LHCN-M2 (cell line): ENCODE measurements around the gene RER1. TPM values are rescaled to one million over a fixed set of nuclear protein-coding genes. Genes with fewer than 3 reads are reported as not detected.

Source experiments
- DNase-seq: peaks from one replicate; pipeline ENCODE4 v3.0.0-alpha.2; 2012; ENCODE audit warnings: low read depth
- polyA plus RNA-seq: library from polyadenylated mRNA; unstranded; fragments of >200 nt; gene quantifications from one replicate; pipeline ENCODE4 v1.2.1, GENCODE V29; 2012; ENCODE audit warnings: missing spikeins
- total RNA-seq: library from RNA; depleted of rRNA; stranded (reverse); fragments of >200 nt; gene quantifications from 2 replicates; pipeline ENCODE4 v1.2.3, GENCODE V29; 2014; rRNA removed

Gene RER1, protein sequence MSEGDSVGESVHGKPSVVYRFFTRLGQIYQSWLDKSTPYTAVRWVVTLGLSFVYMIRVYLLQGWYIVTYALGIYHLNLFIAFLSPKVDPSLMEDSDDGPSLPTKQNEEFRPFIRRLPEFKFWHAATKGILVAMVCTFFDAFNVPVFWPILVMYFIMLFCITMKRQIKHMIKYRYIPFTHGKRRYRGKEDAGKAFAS
- total RNA-seq, result 97.2 and 104 TPM in 2 replicates
- polyA plus RNA-seq, result 189 TPM

DNA sequence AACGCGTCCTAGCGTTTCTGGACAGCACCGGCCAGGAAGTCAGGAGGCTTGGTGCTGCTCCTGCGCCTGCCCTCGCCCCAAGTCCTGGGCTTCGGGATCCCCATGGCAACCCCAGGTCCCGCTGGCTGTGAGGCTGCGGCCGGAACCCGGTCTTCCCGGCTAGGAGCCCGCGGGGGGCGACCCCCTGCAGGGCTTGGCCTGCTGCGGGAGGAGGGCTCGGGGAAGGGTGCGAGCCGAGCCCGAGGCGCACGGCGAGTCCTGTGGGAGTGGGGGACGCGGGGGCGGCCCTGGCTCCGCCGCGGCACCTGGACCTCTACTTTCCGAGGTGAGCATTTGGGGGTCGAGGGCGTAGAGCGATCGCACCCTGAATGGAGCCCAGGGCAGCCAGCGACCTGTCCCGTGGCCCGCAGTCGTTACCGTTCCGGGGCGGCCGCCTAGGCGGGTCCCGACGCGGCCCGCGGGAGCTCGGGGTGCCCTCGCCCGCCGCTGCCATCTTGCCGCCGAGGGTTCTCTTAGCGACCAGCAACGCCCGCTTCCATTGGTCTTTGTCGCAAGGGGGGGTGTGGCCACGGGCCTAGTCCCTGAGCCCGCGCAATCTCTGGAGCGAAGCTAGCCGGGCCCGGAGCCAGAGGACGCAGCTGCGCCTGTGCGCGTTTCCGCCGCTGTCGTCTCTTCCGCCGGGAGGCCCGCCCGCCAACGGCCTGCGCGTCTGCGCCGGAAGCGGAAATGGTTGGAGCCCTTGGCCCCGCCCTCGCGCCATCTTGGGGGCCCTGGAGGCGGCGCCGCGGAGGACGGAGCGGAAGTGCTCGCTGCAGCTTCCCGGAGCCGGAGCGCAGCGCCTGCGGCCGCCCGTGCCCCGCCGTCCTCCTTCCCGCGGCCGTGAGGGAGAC, at the start of gene RER1, which contains the start of gene MORN1:
TSS of gene RER1 (plus strand) at position 801 of the 890 bp plus-strand sequence. CDS start 3,950 bp downstream, outside the sequence.
TSS of gene MORN1 (minus strand) at position 514 of the 890 bp plus-strand sequence. CDS start at position 493, 21 bp downstream.
- DNase-seq, result peak; percentile 98

DNA sequence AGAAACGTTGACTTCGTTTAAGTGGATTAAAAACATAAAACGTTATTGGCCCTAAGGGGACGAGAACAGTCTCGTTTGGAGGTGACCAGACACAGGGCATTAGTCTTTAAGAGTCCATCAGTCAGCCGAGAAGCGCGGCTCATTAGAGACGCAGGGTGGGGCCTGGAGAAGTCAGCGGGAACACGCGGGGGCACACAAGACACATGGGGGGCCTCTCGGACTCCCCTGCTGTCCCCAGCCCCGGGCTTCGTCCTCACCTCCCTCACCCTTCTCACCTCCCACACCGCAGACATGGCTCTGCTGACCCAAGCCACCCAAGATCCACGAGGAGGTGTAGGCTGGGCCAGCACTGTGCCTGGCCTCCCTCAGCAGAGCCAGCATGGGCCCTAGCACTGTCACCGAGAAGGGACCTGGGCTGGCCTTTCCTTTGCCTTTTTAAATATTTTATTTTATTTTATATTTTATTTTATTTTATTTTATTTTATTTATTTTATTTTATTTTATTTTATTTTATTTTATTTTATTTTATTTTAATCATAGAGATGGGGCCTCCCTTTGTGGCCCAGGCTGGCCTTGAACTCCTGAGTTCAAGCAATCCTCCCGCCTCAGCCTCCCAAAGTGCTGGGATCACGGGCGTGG, 49.1 kb upstream of the RER1 start:
- no peak for DNase-seq

DNA sequence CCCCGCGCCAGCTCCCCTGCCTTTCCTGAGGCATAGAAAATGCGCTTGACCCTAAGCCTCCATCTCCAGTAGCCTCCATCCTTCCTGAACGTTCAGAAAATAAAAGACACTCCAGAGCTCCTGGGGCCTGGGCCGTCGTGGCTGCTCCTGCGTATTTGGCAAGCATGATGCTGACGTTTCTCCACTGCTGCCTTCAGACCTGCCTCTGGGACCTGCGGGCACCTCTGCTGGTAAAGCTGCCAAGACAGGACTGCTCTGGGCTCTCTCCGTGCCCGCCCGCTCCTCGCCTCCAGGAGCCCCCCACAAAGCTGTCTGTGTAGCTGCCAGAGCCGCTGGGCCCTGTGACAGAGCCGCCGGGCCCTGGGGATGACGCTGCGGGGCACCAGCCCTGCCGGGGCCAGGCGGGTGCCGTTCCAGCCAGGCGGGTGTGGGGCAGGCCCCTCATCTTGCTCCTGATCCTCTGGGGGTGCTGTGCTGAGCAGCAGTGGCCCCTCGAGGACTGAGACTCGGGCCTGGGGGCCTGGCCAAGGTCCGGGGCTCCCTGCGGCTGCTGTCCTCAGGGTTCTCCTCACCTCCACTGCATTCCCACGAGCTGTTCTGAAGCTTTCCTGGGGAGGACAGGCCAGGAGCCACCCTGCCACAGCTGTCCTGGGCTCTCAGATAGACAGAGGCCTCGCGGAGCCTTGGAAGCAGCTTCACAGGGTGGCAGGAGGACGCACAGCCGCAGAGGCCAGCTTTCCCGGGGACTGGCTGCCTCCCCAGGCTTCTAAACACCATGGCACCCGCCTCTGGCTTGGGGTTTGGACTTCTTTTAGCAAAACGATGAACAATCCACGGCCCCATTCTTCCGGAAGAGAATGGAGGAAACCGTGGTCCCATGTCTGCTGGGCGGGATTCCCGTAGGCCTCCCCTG, 48.4 kb upstream of the RER1 start:
- DNase-seq, result no peak

DNA sequence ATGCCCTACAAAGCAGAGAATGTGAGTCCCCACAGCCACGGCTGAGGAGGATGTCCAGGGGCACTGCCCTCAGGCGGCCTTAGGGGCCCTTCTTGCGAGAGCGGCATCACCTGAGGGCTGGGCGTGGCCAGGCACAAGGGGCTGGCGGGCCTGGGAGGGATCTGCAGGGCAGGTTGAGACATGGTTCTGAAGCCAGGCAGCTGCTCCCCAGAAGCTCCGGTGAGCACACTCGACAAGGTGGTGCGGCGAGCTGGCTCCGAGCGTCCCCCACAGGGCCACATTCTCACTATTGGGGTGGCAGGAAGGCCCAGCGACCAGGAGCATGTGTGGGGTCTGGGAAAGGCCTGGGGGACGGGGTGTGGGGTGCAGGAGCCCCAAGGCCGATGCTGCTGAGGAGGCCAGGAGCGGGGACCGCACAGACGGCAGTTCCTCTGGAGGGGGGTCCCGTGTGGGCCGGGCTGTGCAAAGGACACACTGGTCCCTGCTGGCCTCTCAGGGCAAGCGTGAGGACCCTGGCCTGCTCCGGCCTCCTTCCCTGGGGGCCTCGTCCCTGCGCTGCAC, 47.4 kb upstream of the RER1 start:
- no peak for DNase-seq

DNA sequence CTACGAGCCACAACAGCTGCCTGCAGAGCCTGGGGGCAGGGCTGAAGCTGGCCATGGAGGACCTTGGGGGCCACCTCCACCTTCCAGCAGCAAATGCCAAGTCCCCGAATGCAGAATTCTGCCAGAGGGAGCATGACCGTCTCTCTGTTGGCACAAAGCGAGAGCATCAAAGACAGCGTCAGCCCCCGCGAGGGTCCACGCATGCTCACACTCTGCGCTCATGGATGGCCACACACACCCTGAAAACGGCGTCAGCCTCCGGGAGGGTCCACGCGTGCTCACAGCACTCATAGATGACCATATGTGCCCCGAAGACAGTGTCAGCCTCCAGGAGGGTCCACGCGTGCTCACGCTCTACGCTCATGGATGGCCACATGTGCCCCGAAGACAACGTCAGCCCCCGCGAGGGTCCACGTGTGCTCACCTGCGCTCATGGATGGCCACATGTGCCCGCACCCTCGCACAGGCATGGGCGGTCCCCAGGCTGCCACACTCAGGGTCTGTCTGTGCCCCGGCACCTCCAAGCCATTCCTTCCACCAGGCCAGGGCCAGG, 46.8 kb upstream of the RER1 start:
- no peak for DNase-seq

DNA sequence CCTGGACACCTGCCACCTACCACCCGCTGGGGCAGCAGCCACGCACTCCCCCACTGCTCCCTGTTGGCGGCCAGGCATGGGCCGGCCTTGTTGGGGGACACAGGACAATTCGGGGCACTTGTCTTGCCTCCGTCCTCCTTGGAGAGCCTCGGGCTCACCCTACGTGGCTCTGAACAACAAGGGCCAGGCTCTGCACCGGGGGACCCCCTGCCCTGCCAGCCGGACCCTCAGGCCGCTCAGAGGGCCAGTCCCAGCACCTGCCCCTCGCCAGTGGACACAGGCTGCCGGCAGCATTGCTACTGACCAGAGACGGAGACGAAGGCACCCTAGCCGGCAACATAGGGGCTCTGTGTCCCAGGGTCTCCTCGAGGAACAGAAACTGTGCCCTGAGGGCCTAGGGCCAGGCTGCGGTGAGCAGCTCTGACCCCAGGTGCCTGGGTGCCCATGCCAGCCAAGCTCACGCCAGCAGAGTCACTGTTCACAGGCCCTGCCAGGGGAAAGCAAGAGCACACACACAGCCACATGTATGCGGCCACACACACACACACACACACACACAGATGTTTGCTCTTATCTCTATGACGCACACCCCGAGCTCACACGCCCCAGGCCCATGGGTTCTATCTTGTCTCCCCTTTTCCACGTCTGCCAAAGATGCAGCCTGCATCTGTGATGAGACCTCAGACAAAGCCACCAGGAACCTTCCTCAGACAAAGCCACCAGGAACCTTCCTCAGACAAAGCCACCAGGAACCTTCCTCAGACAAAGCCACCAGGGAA, 46.2 kb upstream of the RER1 start:
- no peak for DNase-seq

DNA sequence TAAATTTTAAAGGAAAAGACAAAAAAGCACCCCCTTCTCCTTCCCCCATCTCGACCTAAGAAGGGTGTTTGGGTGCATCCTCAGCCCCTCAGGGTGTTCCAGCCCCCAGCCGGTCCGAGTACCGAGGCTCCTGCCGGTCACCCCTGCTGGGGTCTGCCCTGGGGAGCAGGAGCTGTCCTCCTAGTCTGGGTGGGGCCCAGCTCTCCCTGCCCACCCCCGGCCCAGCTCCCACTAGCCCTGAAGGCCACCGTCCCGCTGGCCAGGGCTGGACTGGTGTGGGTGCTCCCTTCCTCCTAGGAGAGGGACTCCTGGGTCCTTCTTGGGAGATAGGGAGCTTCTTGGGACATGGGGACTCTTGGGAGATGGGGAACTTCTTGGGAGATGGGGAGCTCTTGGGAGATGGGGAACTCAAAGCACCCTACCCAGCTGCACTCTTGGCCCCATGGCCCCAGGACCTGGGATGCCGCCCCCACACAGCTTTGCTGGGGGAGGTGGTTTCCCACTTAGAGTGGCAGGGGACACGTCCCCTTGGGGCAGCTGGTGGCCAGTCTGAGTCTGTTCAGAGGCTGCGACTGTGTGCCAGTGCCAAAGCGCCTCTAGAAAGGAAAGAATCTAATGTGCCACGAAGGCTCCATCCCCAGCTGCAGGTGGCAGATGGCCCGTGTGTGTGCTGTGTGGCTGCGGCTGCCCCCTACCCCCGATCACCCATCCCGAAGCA, 44.8 kb upstream of the RER1 start:
- no peak for DNase-seq

DNA sequence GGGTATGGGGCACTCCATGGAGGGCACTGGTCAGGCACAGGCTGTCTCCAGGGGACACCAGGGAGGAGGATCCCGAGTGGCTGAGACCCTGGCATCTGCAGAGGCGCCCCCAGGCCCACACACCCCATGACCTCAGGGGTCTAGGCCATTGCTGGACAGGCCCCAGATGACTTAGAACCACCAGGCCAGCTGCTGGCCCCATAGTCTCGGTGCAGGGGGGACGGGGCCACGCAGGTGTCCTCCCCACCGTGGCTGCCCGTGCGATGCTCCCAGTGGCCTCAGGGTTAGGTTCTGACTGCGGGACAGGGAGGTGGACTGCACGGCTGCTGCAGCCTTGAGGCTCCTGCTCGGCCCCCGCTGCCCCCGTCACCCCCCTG, 44.2 kb upstream of the RER1 start:
- DNase-seq, result no peak

DNA sequence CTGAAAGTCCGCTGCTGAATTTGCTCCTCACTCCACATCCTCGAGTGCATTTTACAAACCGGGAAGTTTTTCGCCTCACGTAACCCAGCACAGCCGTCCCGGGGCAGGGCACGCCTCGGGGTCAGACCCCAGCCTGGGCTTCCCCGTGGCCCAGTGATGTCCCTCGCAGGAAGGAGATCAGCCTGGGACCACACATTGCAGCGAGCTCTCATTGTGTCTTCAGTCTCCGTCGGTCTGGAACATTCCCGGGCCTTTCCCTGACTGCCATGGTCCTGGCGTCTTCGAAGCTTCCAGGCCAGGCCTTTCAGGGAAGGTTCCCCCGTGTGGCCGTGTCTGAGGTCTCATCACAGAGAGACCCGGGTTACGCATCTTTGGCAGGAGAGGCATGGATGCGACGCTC, 43.7 kb upstream of the RER1 start:
- no peak for DNase-seq

DNA sequence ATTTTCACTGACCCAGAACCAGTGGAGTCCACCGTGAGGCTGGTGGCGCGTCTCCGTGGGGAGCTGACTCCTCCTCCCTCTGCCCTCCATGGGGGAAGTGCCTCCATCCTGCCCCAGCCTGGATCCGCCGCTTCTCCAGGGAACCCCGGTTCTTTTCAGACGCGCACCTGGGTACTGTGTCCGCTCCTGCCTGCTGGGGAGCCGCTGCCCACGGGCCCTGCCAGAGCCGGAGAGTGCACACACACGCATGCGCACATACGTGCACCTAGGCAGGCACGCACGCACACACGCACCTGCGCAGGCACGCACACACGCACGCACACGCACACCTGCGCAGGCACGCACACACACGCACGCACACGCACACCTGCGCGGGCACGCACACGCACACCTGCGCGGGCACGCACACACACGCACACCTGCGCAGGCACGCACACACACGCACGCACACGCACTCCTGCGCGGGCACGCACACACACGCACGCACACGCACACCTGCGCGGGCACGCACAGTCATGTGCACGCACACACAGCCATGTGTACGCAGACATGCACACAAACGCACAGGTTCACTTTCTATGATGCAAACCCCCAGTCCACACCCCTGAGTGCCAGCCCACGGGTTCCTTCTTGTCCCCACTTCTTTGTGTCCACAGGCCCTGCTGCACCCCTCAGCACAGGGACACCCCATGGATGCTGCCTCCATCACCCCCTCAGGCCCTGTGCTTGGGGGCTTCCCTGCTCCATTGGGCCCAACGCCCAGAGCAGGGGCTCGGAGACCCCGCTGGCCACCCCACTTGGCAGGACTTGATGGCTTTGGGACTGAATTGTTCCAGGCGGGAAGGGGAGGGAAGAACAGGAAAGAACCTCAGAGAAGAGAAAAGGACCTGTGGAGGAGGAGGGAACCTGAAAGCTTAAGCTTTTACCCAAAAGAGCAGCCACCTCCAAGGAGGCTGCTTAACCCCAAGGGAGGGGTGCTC, 43.0 kb upstream of the RER1 start:
- no peak for DNase-seq

DNA sequence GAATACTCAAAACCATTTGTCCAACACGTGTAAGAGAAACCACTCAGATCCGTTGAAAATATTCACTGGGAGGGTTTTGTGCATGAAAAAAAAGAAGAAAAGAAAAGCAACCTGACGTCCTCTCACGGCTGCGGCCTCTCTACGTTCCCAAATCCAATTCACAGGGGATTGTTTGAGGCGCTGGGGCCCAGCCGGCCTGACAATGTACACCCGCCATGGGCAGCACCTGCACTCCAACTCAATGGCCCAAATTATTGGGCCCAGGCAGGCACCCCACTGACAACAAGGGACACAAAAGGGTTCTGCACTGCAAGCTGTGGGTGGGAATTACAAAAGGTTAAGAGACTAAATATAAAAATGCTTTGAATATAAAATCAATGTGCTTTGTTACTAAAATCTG, 41.8 kb upstream of the RER1 start:
- DNase-seq, result no peak

DNA sequence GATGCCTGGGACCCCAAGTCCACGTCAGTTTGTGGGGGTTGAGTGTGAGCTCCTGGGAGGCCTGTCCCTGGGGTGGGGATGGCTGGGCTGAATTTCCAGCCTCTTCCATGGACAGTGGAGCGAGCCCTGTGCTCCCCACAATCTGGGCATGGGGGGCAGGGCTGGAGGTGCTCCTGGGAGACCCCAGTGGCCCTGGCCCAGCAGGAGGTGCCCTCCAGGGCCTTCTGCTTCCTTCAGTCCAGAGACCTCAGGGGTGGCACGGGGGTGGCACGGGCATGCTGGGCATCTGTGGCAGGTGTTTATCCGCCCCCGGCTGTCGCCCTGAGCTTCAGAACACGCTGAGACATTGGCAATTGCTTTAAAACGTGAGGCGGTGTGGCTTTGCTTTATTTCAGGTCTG, 41.1 kb upstream of the RER1 start:
- DNase-seq, result no peak

DNA sequence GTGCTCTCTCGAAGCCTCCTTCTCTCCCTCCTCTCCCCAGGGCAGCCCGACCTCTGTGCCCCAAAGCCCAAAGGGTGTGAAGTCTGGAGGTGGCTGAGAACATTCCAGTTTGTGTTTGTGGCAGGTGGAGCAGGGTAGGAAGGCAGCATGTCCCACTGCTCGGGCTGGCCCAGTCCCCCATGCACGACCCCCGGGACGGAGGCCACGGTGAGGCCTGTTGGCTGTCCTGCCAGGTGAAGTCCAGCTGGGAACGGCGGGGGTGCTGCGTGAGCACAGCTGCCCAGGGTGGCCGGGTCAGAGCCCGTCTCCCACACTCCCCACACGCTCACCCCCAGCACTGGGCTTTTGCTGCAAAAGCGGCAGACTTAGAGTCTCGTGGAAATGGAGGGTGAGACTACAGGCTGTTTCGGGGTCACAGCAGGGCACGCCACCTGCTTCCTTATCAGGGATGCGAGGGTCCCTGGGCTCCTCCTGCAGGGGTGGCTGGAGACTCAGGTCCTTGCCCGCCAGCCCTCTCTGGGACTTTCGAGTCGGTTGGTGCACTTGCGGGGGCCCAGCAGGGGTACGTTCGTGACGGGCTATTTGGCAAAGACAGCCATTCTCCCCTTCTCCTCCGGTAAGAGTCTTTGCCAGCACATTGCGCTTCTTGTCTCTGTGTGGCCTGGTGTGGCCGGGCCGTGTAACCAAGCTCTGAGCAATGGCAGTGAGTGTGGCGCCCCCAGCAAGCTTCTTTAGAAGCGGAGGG, 40.6 kb upstream of the RER1 start:
- DNase-seq, result no peak

DNA sequence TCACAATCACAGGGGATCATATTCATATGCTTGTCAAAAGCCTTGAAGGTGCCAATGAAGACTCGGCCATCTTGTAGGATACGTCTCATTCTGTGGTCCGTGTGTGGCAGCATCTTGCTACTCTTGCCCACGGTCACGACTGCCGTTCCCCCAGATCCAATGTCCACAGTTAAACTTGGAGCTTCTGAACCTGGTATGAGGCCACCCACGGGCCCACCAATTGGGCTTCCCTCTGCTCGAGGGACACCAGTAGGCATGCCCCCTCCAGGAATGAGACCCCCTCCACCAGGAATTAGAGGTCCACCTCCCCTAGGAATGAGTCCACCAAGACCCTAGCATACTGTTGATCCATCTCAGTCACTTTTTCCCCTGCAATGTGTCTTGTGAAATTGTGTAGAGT, 39.9 kb upstream of the RER1 start:
- DNase-seq, result no peak

DNA sequence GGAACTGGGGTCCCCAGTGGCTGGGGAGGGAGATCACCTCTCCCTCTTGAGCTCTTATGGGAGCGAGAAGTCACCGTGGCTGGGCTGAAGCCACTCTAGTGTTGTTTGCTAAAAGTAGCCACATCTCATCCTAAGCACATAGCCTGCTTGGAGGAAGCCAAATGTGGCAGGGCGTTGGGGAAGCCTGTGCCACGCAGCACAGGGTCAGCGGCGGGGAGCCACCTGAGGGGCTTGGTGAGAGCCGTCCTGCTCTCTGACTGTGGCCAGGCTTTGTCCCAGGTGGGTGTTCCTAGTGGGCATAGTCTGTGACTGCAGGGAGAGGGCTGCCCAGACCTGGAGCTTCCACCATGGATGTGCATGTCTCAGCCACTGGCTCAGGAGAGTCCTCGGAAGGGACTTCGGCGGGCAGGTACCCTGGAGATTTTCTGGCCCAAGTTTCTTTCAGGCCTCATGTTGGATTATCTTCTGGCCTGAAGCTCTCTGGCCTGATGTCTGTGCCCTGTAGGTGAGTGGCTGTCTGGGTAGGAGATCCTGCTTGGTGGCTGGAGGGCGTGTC, 39.2 kb upstream of the RER1 start:
- no peak for DNase-seq

DNA sequence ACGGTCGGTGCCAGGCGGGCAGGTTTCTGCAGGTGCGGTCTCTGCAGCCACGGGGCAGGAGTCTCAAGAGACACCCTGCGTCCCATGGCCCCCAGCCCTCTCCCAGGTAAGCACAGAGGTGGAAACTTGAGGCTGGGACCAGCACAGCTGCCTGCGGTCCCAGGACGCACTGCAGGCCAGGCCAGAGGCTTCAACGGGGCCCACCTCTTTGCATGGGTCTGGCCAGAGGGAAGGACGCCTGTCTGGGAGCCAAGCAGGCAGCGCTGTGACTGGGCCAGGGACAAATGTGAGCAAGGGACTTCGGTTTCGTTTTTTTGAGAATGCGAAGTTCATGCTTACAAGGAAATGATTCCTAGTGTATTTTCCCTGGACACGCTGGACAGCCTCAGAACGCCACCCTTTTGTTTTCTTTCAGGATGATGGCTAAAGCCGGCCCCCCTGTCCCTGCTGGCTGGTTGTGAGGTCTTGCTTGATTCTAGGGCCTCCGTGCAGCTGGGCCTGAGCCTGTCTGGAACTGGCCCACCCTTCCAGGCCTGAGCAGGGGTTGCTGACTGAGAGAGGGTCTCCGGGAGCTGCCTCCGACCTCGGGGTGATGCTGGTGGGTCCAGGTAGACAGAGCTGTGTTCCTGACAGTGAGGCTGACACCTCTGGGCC, 38.6 kb upstream of the RER1 start:
- DNase-seq, result no peak
